H4 (cell line): ENCODE results near the gene DISC1. TPM values are rescaled to one million over a fixed set of nuclear protein-coding genes. Genes with fewer than 3 reads are reported as not detected.

Source experiments
- DNase-seq: peaks from one replicate; pipeline ENCODE4 v3.0.0-alpha.2; 2015; ENCODE audit warnings: low spot score
- total RNA-seq: library from RNA; depleted of rRNA; stranded (reverse); fragments of >200 nt; shearing (Covaris generic); gene quantifications from 2 replicates; pipeline ENCODE4 v1.2.3, GENCODE V29; 2014

The DISC1 gene
- total RNA-seq, 1 experiment from 2014 or later: 3.4 TPM

DNA sequence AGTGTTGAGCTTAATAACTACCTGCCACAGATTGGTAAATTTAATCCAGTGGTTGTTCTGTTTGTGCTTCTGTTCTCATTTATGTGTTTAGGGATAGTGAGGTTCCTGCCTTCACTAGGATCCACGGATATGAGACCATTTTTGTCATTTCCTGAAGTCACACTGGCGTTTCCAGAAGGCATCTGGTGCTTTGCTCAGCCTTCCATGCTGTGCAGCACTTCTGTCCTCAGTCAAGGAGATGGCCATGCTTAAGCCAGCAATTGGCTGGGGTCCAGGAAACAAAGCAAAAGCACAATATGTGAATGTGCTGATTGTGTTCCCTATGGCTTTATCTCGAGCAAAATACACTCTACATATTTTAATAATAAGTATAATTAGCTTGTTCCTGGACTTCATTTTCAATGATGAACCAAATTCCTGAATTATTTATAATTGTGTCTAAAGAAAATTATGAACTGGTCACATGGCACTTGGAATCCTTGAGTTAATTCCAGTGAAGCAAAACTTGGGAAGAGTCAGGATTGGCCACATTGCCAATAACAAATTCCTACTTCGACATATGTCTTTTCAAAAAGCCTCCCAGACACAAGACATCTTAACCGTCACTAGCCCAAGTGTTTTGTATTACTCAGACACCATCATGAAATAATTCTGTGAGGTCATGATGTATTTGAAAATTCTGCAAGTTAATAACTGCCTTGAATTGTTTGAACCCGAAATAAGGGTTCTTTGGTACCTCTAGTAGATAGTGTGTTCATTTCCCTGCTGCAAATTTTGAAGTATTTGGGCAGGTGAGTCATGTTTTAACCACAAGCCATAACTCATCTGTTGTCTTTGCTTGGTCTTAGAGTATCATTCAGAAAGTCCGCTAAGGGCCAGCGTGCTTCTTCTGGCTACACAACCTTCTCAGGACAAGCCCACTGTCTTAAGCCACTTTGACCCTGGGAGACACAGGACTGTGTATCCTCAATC is 412.4 kb downstream of the DISC1 start:
- DNase-seq: no peak

- DNase-seq: no peak
Observed at GRCh38 chr1:232040260-232040659, 413.7 kb downstream of the DISC1 start.

GRCh38 chr1:232044728-232045127 is 418.1 kb downstream of the DISC1 start:
- no peak for DNase-seq

DNA sequence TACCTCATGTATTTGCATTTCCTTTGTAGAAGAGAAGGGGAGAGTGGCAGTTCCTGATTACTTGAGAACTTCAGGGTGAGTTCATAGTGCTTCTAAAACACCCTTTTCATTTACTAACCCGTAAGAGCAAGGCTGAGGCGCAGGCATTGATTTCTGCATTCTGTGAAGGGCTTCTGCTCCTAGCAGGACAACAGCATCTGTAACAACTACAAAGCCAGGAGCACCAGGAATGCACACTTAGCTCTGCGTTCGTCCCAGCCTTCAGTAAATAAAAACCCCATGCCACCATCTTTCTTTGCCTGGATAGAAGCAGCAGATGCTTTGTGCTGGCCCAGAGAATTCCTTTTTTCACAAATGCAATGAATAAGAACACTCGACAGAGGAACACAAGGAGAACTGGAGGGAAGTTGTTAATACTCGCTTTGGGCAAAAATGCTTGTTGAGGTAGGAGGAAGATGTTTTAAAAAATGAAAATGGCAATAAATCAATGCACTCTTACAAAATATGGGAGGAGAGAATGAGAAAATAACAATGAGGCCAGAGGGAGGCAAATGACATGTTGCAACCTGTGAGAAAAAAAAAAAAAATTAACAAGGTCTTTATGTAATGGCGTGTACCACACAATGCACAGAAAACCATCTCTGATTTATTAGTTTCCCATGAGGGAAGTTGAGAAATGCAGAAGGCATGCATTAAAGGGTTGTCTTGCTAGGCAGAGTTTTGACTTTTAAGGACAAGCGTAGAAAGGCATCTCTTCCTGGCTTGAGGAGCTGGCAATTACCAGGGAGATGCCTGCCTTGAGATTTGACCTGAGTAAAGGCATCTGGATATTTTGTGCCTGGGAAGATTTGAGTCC is 418.8 kb downstream of the DISC1 start:
- no peak for DNase-seq

DNA sequence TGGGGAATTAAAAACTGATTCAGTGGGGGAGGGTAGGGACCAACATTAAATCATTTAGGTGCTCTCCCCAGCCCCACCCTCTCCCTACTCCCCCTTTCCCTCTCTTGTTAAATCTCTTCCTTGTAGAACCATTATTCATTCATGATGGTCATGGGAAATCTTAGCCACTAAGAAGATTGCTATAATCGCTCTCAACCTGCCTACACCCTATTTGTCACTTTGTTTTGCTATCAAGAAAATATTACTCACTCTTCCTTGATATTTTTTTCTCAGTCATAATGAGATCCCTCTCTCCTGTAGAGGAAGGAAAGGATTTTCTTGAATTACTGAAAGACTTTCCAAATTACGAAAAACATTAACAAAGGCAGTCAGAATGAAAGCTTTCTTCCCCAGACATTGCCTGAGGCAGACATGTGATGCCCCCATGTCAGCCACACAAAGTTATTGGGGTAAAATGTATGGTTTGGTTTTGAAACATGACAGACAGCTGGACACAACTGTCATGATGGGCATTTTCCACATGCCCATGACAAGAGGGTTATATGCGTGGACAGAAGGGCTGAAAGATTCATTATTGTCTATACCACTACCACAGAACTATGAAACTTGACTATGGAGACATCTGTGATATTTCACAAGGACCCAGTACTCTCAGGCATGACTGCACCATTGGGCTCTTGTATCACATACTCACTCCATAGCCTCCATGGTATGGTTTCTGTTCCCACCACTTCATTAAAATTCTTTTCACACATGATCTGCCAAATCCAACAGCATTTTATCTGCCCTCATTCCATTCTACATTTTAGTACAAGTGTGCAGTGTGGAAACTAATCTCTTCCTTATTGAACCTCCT is 420.1 kb downstream of the DISC1 start:
- DNase-seq: no peak

DNA sequence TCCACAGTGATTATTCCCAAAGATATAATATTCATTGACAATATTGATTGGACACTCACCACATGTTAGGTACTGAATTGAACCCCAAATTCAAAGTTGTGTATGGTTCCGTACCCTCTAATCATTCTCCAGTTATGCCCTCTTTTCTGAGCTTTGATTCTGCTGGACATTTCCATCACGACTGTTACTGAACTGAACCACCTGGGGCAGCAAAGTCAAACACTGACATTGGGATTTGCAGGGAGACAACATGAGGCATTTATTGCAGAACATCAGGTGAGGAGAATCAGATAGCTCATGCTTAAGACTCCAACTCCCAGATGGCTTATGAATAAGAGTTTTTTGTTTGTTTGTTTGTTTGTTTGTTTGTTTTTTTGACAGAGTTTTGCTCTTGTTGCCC is 420.9 kb downstream of the DISC1 start:
- DNase-seq: no peak

- DNase-seq: no peak
Observed at GRCh38 chr1:232048481-232048880, 421.9 kb downstream of the DISC1 start.

GRCh38 chr1:232049335-232049734 is 422.7 kb downstream of the DISC1 start:
- DNase-seq: no peak

DNA sequence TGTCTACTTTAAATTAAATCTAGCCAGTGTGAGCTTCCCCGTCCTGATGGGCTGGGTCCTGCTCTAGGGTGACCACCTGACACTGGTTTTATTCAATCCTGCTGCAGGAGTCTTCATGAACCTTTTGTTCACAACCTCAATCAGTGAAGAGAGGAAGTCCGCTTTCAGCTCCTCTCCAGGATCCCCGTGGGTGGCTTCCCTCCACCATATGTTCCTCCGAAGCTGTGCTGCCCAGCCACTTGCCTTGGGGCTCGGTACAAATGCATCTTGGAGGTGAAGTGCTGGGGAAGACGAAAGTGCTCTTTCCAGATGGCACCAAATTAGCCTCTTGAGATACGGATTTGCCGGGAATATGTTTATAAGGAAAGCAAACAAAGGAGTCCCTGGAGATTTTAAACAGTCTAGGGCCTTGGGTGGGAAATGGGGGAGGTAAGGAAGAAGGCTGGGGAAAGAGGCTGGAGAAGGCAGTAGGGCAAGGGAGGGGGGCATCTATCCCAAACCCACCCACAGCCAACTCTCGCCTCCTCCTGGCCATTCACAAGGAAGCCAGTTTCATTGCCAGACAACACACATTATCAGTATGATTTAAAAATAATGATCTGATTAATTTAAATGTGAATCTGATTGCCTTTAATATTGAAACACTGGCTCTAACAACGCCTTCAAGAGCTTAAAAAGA is 430.8 kb downstream of the DISC1 start:
- DNase-seq: no peak

DNA sequence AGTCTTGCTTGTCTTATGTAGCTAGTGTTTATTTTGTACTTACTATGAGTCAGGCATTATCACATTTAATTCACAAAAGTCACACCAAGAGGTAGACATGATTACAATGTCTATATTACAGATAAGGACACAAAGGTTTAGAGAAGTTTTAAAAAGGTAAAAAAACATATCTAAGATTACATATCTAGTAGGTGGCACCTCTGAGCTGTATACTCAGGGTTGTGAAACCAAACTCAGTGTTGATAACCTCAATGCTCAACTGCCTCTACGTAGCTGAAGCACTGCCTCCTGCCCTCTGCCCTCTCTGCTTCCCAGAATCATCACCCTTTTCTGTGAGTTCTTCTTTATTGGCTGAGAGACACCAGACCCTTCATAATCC is 431.3 kb downstream of the DISC1 start:
- no peak for DNase-seq

DNA sequence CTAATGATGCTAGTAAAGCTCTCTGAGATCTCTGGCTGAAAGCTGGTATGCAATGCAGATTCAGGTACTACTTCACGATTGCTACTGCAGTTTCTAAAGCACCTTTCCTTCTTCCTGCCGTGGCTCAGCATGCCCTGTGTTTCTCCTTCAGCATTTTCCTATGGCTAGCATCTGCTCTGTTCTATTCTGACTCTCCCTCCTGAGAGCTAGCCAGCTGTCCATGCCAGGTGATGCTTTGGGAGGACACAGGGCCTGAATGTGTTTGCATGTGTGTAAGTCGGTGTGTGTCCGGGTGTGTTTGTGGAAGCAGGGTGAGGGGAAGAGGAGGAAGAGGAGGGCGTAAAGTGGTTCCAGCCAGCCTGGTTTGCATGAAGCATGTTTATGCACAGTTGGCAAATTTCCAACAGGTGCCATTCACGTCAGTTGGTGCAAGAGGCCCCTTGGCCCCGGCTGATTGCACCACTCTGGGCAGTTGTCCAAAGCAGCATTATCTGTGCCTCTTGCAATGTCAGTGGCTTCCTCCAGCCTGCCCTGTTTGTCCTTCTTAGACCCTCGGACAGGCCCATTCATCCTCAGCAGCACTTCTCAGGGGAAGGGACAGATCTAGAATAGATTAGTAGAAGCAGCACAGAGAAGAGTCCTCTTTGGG is 433.3 kb downstream of the DISC1 start:
- DNase-seq: no peak

DNA sequence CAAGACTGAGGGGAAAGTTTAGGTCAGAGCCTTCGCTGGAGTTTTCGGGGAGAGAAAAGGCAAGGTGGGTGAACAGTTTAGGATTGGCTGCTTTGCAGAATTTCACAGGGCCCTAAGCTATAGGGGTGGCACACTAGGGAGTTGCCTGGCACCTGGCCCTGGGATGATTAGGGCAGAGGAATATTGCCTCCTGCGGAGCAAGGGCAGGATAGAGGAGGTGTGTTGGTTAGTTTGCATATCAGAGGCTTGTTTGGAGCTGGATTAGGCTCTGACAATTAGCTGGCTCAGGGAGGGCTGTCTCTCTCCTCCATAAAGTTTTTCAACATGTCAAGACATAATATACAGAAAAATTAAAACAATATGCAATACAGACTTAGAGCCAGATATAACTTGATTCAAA is 436.4 kb downstream of the DISC1 start:
- DNase-seq: no peak

- no peak for DNase-seq
Observed at GRCh38 chr1:232066521-232066920, 439.9 kb downstream of the DISC1 start.

DNA sequence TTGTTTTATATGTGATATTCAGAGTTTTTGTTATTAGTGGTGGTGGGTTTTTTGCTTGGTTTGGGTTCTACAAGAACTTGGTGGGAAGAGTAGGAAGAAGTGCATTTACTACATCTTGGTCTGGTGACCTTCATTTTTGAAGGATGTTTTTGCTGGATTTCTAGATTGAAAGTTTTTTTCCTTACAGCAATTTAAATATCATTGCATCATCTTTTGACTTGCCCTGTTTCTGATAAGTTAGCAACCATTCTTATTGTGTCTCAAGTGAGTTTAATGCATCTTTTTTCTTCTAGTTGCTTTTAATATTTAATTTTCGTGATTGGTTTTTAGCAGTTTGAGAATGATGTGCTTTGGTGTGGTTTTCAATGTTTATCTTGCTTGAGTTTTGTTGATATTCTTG is 447.7 kb downstream of the DISC1 start:
- no peak for DNase-seq

DNA sequence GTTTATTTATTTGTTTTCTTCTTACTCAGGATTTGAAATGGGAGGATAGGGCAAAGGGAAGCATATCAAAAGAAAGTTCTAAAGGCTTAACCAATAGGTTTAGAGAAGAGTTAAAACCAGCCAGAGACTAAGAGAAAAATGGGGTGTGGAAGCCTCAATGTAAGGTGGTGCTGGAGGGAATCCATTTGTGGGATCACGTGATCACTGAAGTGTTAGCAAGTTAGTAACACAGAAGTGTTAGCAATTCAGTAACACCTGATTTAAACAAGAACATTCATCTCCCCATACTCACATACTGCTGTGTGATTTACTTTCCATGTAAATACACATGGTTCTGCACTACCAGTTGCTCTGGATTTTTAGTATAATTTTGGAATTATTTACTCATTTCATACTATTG is 451.2 kb downstream of the DISC1 start:
- no peak for DNase-seq

DNA sequence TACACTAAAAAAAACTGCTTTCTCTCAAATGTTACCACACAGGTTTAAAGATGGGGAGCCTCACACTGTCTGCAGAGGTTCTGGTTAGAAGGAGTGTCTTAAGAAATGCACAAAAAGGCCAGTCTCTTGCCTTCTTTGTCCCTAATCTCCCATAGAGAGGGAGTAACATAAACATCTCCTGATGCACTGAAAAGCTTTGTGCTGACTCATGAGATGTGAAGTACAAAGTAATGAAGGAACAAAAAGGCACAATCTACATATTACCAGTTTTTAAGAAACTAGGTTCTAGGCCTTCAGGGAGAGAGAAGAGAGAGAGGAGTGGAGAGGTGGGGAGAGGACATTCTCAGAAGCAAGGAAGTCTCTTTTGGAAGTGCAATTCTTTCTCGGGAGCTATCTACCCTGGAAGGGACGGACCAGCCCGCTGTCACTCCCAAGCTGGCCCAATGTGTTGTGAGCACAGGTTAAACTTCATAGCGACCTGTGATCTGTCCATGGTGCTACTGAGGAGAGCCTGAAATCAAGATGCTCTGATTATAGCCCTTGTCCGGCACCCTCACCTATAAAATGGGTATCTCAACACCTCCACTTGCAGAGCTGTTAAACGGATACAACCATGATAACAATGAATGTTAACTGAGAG is 458.1 kb downstream of the DISC1 start:
- DNase-seq: no peak

DNA sequence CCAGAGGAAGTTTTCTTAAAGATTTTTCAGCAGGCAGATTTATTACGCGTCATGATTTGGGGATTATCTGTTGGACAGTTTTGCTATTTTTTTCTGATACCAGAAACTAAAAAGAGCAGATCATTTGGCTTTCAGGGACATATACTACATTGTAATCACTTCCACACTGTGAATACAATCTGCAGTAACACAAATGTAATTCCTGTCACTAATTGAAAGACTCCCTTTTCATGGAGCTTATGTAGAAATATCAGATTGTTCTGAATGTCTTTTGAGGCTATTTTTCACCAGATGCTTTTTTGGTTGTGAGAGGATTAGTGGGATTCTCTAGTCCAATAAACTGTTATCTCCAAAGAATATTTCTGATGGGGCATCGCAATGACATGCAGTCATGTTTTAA is 464.2 kb downstream of the DISC1 start:
- no peak for DNase-seq
